DMS53 treated with DMSO at 0.1 percent for 48 hours (cell line): ENCODE data around the gene STS.
A peak's percentile ranks its signal among the peaks of the same experiment; 100 is the strongest.

Experiments used
- DNase-seq: peaks from one replicate; lab custom pipeline; 2025; ENCODE audit not compliant: unreplicated experiment; lab: John Stamatoyannopoulos, UW

The STS gene

GRCh38 chrX:7139202-7140081 is 8.1 kb upstream of the STS start:
- DNase-seq = no peak

- no peak for DNase-seq
Measured at GRCh38 chrX:7143076-7143475, 4.4 kb upstream of the STS start.

GRCh38 chrX:7143941-7144525 is 3.5 kb upstream of the STS start:
- DNase-seq = no peak

GRCh38 chrX:7145454-7145853 is 2.1 kb upstream of the STS start:
- DNase-seq = peak; percentile 15

- DNase-seq = no peak
Measured at GRCh38 chrX:7146020-7146702, 1.4 kb upstream of the STS start.

GRCh38 chrX:7146703-7147412 is 654 bp upstream of the STS start:
- DNase-seq = no peak

- DNase-seq = peak; percentile 39
Measured at GRCh38 chrX:7147978-7148854, 704 bp downstream of the STS start, which contains the start of gene PUDP. PUDP (minus strand) TSS chrX:7148153; CDS start chrX:7148113, 40 bp downstream.

- DNase-seq = no peak
Measured at GRCh38 chrX:7149411-7149810, 1.9 kb downstream of the STS start.

- DNase-seq = no peak
Measured at GRCh38 chrX:7153231-7153630, 5.7 kb downstream of the STS start.

- DNase-seq = no peak
Measured at GRCh38 chrX:7154041-7154597, 6.6 kb downstream of the STS start.

GRCh38 chrX:7155163-7155562 is 7.7 kb downstream of the STS start:
- no peak for DNase-seq

- no peak for DNase-seq
Measured at GRCh38 chrX:7156879-7157278, 9.4 kb downstream of the STS start.

GRCh38 chrX:7158468-7158990 is 11.0 kb downstream of the STS start:
- DNase-seq = no peak

GRCh38 chrX:7159149-7159861 is 11.8 kb downstream of the STS start:
- DNase-seq = no peak

- no peak for DNase-seq
Measured at GRCh38 chrX:7163146-7163677, 15.7 kb downstream of the STS start.

- no peak for DNase-seq
Measured at GRCh38 chrX:7164174-7164573, 16.7 kb downstream of the STS start.

- no peak for DNase-seq
Measured at GRCh38 chrX:7168371-7168770, 20.9 kb downstream of the STS start.

- no peak for DNase-seq
Measured at GRCh38 chrX:7169627-7170026, 22.1 kb downstream of the STS start.

GRCh38 chrX:7170898-7171297 is 23.4 kb downstream of the STS start:
- no peak for DNase-seq
